HepG2 (cell line): ENCODE results near the gene CHCHD1. TPM values are rescaled to one million over a fixed set of nuclear protein-coding genes. Genes with fewer than 3 reads are reported as not detected.

Experiments
- KDM5B ChIP-seq: sonication (generic); formaldehyde crosslinking; IDR thresholded peaks from 2 replicates; pipeline ENCODE4 v1.4.0; 2020; ENCODE audit warnings: missing genetic modification reagents, mild to moderate bottlenecking, borderline replicate concordance
- KMT2B ChIP-seq: IDR thresholded peaks from 2 replicates; pipeline ENCODE4 v1.6.1; 2016; ENCODE audit warnings: missing genetic modification reagents, missing compliant biosample characterization
- NFIB ChIP-seq: sonication (generic); formaldehyde crosslinking; IDR thresholded peaks from 2 replicates; pipeline ENCODE4 v1.9.0; 2021; ENCODE audit warnings: missing genetic modification reagents, mild to moderate bottlenecking, borderline replicate concordance
- PHF5A ChIP-seq: IDR thresholded peaks from one replicate; pipeline ENCODE4 v1.6.1; 2018; ENCODE audit warnings: low read depth, missing genetic modification reagents; ENCODE audit not compliant: unreplicated experiment
- ZNF432 ChIP-seq: sonication (generic); formaldehyde crosslinking; IDR thresholded peaks from 2 replicates; pipeline ENCODE4 v1.5.0; 2020; ENCODE audit warnings: missing genetic modification reagents, mild to moderate bottlenecking, borderline replicate concordance
- ZNF543 ChIP-seq: sonication (generic); formaldehyde crosslinking; IDR thresholded peaks from 2 replicates; pipeline ENCODE4 v1.4.0; 2020; ENCODE audit warnings: mild to moderate bottlenecking, missing genetic modification reagents
- ZNF775 ChIP-seq: sonication (generic); formaldehyde crosslinking; IDR thresholded peaks from 2 replicates; pipeline ENCODE4 v1.4.0; 2020; ENCODE audit warnings: missing genetic modification reagents, mild to moderate bottlenecking, moderate library complexity, borderline replicate concordance
- ZNF776 ChIP-seq: sonication (generic); formaldehyde crosslinking; IDR thresholded peaks from 2 replicates; pipeline ENCODE4 v1.4.0; 2020; ENCODE audit warnings: mild to moderate bottlenecking, missing genetic modification reagents
- polyA plus RNA-seq, 8 experiments: library from polyadenylated mRNA; depleted of rRNA in 3 of 8; stranded (reverse) in 7 of 8; unstranded in 1 of 8; fragments of >200 nt; fragmentation: Illumina TruSeq in 4 of 8; extraction: Trizol in 4 of 8; gene quantifications; 2 replicates each; pipeline versions ENCODE4 v1.2.1 to v1.2.3, GENCODE V29; 2011 to 2016; ENCODE audit warnings: low read depth in 4 of 8, missing spikeins in 1 of 8, mixed read lengths in 1 of 8; ENCODE audit not compliant: insufficient read depth in 1 of 8
- total RNA-seq, 5 experiments: library from RNA; depleted of rRNA; stranded (reverse); fragments of >200 nt; fragmentation: Illumina TruSeq; extraction: Trizol; gene quantifications; 2 replicates each; pipeline ENCODE4 v1.2.3, GENCODE V29; 2016; ENCODE audit warnings: low read depth in 1 of 5
- TF ChIP-seq, protein P1 (sequence below): sonication (generic); formaldehyde crosslinking; IDR thresholded peaks from 2 replicates; pipeline ENCODE4 v1.4.0; 2020; ENCODE audit warnings: missing genetic modification reagents
- TF ChIP-seq, protein P2 (sequence below): sonication (generic); formaldehyde crosslinking; IDR thresholded peaks from 2 replicates; pipeline ENCODE4 v1.4.0; 2020; ENCODE audit warnings: mild to moderate bottlenecking, missing genetic modification reagents
- TF ChIP-seq, protein P3 (sequence below): sonication (generic); formaldehyde crosslinking; IDR thresholded peaks from 2 replicates; pipeline ENCODE4 v1.4.0; 2020; ENCODE audit warnings: missing genetic modification reagents
- TF ChIP-seq, protein P4 (sequence below): IDR thresholded peaks from 2 replicates; pipeline ENCODE4 v1.6.1; 2016; ENCODE audit warnings: low read depth, borderline replicate concordance
- TF ChIP-seq, protein P5 (sequence below): sonication (generic); formaldehyde crosslinking; IDR thresholded peaks from 2 replicates; pipeline ENCODE4; 2020; ENCODE audit warnings: missing genetic modification reagents, mild to moderate bottlenecking, borderline replicate concordance
- TF ChIP-seq, protein P6 (sequence below): sonication (generic); formaldehyde crosslinking; IDR thresholded peaks from 2 replicates; pipeline ENCODE4 v1.4.0; 2020; ENCODE audit warnings: missing genetic modification reagents

Gene CHCHD1
- total and polyA plus RNA-seq, 2 of the 13 experiments (the other 11 are each of a cell fraction or from before 2014, with no cell fraction given): 36.9 to 71.2 TPM

DNA sequence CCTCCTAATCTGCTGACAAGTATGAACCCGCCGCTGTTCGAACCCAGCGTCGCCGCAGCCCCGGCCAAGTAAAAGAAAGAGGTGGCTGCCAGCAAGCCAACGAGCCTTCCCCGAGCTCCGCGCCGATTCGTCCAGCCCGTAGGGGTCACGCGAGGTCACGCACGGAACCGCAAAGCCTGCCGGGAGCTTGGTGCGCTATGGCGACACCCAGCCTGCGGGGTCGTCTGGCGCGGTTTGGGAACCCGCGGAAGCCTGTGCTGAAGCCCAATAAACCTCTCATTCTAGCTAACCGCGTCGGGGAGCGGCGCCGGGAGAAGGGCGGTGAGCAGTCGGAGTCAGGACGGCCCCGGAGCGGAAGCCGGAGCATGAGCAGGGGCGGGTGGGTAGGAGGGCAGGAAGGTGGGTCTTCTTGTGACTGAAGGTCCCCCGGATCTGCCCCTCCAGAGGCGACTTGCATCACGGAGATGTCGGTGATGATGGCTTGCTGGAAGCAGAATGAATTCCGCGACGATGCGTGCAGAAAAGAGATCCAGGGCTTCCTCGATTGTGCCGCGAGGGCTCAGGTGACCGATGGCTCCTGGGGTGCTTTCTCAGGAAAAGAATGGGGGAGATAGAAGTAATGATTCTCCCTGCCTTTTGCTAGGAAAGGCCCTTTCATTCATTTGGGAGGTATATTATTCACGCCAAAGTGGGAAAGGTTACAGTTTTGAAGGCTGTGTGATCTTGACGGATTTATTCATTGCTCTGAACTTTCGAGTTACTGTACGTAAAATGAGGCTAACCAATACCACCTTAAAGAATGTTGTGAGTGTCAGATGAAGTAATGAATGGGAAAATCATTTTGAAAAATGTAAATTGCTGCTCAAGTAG is at the start of gene CHCHD1 (continued):
- TF ChIP-seq, protein P1, sequence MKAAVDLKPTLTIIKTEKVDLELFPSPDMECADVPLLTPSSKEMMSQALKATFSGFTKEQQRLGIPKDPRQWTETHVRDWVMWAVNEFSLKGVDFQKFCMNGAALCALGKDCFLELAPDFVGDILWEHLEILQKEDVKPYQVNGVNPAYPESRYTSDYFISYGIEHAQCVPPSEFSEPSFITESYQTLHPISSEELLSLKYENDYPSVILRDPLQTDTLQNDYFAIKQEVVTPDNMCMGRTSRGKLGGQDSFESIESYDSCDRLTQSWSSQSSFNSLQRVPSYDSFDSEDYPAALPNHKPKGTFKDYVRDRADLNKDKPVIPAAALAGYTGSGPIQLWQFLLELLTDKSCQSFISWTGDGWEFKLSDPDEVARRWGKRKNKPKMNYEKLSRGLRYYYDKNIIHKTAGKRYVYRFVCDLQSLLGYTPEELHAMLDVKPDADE: no peak
- TF ChIP-seq ZNF775 (CRISPR knock-in tag) (no peak), PHF5A (CRISPR knock-in tag) (no peak), ZNF543 (CRISPR knock-in tag) (no peak), KDM5B (no peak; the same call in 1 of the 2 replicates), NFIB (CRISPR knock-in tag) (no peak), ZNF432 (CRISPR knock-in tag) (no peak), ZNF776 (CRISPR knock-in tag) (no peak; the same call in 1 of the 2 replicates), KMT2B (CRISPR knock-in tag) (peak; percentile 94)
- TF ChIP-seq, protein P2, sequence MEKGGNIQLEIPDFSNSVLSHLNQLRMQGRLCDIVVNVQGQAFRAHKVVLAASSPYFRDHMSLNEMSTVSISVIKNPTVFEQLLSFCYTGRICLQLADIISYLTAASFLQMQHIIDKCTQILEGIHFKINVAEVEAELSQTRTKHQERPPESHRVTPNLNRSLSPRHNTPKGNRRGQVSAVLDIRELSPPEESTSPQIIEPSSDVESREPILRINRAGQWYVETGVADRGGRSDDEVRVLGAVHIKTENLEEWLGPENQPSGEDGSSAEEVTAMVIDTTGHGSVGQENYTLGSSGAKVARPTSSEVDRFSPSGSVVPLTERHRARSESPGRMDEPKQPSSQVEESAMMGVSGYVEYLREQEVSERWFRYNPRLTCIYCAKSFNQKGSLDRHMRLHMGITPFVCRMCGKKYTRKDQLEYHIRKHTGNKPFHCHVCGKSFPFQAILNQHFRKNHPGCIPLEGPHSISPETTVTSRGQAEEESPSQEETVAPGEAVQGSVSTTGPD (CRISPR knock-in tag): no peak
- TF ChIP-seq, protein P3, sequence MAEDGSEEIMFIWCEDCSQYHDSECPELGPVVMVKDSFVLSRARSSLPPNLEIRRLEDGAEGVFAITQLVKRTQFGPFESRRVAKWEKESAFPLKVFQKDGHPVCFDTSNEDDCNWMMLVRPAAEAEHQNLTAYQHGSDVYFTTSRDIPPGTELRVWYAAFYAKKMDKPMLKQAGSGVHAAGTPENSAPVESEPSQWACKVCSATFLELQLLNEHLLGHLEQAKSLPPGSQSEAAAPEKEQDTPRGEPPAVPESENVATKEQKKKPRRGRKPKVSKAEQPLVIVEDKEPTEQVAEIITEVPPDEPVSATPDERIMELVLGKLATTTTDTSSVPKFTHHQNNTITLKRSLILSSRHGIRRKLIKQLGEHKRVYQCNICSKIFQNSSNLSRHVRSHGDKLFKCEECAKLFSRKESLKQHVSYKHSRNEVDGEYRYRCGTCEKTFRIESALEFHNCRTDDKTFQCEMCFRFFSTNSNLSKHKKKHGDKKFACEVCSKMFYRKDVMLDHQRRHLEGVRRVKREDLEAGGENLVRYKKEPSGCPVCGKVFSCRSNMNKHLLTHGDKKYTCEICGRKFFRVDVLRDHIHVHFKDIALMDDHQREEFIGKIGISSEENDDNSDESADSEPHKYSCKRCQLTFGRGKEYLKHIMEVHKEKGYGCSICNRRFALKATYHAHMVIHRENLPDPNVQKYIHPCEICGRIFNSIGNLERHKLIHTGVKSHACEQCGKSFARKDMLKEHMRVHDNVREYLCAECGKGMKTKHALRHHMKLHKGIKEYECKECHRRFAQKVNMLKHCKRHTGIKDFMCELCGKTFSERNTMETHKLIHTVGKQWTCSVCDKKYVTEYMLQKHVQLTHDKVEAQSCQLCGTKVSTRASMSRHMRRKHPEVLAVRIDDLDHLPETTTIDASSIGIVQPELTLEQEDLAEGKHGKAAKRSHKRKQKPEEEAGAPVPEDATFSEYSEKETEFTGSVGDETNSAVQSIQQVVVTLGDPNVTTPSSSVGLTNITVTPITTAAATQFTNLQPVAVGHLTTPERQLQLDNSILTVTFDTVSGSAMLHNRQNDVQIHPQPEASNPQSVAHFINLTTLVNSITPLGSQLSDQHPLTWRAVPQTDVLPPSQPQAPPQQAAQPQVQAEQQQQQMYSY (CRISPR knock-in tag): no peak
- TF ChIP-seq, protein P4, sequence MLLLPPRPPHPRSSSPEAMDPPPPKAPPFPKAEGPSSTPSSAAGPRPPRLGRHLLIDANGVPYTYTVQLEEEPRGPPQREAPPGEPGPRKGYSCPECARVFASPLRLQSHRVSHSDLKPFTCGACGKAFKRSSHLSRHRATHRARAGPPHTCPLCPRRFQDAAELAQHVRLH (CRISPR knock-in tag): peak; percentile 18; the same call in 1 of the 2 replicates
- TF ChIP-seq, protein P5, sequence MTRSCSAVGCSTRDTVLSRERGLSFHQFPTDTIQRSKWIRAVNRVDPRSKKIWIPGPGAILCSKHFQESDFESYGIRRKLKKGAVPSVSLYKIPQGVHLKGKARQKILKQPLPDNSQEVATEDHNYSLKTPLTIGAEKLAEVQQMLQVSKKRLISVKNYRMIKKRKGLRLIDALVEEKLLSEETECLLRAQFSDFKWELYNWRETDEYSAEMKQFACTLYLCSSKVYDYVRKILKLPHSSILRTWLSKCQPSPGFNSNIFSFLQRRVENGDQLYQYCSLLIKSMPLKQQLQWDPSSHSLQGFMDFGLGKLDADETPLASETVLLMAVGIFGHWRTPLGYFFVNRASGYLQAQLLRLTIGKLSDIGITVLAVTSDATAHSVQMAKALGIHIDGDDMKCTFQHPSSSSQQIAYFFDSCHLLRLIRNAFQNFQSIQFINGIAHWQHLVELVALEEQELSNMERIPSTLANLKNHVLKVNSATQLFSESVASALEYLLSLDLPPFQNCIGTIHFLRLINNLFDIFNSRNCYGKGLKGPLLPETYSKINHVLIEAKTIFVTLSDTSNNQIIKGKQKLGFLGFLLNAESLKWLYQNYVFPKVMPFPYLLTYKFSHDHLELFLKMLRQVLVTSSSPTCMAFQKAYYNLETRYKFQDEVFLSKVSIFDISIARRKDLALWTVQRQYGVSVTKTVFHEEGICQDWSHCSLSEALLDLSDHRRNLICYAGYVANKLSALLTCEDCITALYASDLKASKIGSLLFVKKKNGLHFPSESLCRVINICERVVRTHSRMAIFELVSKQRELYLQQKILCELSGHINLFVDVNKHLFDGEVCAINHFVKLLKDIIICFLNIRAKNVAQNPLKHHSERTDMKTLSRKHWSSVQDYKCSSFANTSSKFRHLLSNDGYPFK (CRISPR knock-in tag): peak; percentile 57; the same call in 1 of the 2 replicates
- TF ChIP-seq, protein P6, sequence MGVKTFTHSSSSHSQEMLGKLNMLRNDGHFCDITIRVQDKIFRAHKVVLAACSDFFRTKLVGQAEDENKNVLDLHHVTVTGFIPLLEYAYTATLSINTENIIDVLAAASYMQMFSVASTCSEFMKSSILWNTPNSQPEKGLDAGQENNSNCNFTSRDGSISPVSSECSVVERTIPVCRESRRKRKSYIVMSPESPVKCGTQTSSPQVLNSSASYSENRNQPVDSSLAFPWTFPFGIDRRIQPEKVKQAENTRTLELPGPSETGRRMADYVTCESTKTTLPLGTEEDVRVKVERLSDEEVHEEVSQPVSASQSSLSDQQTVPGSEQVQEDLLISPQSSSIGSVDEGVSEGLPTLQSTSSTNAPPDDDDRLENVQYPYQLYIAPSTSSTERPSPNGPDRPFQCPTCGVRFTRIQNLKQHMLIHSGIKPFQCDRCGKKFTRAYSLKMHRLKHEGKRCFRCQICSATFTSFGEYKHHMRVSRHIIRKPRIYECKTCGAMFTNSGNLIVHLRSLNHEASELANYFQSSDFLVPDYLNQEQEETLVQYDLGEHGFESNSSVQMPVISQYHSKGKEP (CRISPR knock-in tag): peak; percentile 50; the same call in 1 of the 2 replicates
